K562 (cell line): Measurements from ENCODE around the gene SAPCD1. TPM values are rescaled to one million over a fixed set of nuclear protein-coding genes. Genes with fewer than 3 reads are reported as not detected.

Experiments
- CAMTA2 ChIP-seq: fragments of 250-450 bp; sonication (Bioruptor Pico); conservative IDR thresholded peaks from 2 replicates; pipeline ENCODE4 v1.5.1; 2022
- CHCHD3 ChIP-seq: fragments of 250-450 bp; sonication (Bioruptor Pico); IDR thresholded peaks from 2 replicates; pipeline ENCODE4 v2.1.2; 2022; ENCODE audit warnings: mild to moderate bottlenecking
- CHD2 ChIP-seq: IDR thresholded peaks from 2 replicates; pipeline ENCODE4 v1.6.1; 2011; ENCODE audit warnings: low read depth, low read length
- CREB1 ChIP-seq, 2 experiments: sonication (generic) in 1 of 2; formaldehyde crosslinking in 1 of 2; IDR thresholded peaks; 2 replicates each; pipeline versions ENCODE4 v1.6.1 to v1.8.0; 2012 to 2022; ENCODE audit warnings: inconsistent platforms in 1 of 2, mild to moderate bottlenecking in 1 of 2, missing genetic modification reagents in 1 of 2, moderate library complexity in 1 of 2
- GTF2F1 ChIP-seq: IDR thresholded peaks from 2 replicates; pipeline ENCODE4 v1.6.1; 2011; ENCODE audit warnings: low read depth, low read length, improper control_type of control experiment
- HCFC1 ChIP-seq: IDR thresholded peaks from 2 replicates; pipeline ENCODE4 v1.6.1; 2012; ENCODE audit warnings: low read depth, low read length, improper control_type of control experiment
- KLF13 ChIP-seq: fragments of 450-650 bp; IDR thresholded peaks from 2 replicates; pipeline ENCODE4 v1.6.1; 2016; ENCODE audit warnings: missing genetic modification characterization, low read depth, mild to moderate bottlenecking, missing compliant biosample characterization, moderate library complexity, borderline replicate concordance
- MTA3 ChIP-seq: fragments of 450-650 bp; formaldehyde crosslinking; IDR thresholded peaks from 2 replicates; pipeline ENCODE4 v1.6.1; 2017; ENCODE audit warnings: mild to moderate bottlenecking, borderline replicate concordance
- NR2C1 ChIP-seq, 2 experiments: fragments of 450-650 bp; IDR thresholded peaks; 2 replicates each; pipeline ENCODE4 v1.6.1; 2017; ENCODE audit warnings: mild to moderate bottlenecking in 2 of 2, antibody characterized with exemption in 1 of 2, inconsistent platforms in 1 of 2, missing compliant biosample characterization in 1 of 2, missing genetic modification characterization in 1 of 2
- RNF2 ChIP-seq: sonication (generic); IDR thresholded peaks from 2 replicates; pipeline ENCODE4 v1.6.1; 2016
- SREBF1 ChIP-seq: fragments of 150-350 bp; IDR thresholded peaks from 2 replicates; pipeline ENCODE4 v1.6.1; 2014; ENCODE audit warnings: antibody characterized with exemption, low read depth, low read length, borderline replicate concordance
- SUPT5H ChIP-seq: fragments of 450-650 bp; IDR thresholded peaks from 2 replicates; pipeline ENCODE4 v1.6.1; 2016
- TARDBP ChIP-seq: fragments of 450-650 bp; IDR thresholded peaks from 2 replicates; pipeline ENCODE4 v1.6.1; 2016
- ZNF764 ChIP-seq: fragments of 250-450 bp; sonication (Bioruptor Pico); IDR thresholded peaks from 2 replicates; pipeline ENCODE4 v1.4.0; 2020; ENCODE audit warnings: low read depth, mild to moderate bottlenecking, moderate library complexity
- polyA plus RNA-seq, 8 experiments: library from polyadenylated mRNA; depleted of rRNA in 4 of 8; stranded (reverse) in 5 of 8; unstranded in 3 of 8; fragments of >200 nt; fragmentation: Nextera tagmentation in 2 of 8; fragmentation: Illumina TruSeq in 1 of 8; extraction: Ambion mirVana in 2 of 8; extraction: Trizol in 1 of 8; gene quantifications; 2 replicates each; pipeline versions ENCODE4 v1.2.1 to v1.2.3, GENCODE V29; 2011 to 2014; ENCODE audit warnings: inconsistent platforms in 1 of 8, missing spikeins in 1 of 8
- total RNA-seq, 7 experiments: library from RNA; depleted of rRNA in 6 of 7; stranded (reverse); fragments of >200 nt in 6 of 7; fragmentation: Illumina TruSeq in 2 of 7; extraction: Trizol in 2 of 7; gene quantifications; 2 replicates each; pipeline versions ENCODE4 v1.2.1 to v1.2.3, GENCODE V29; 2011 to 2021; ENCODE audit warnings: low replicate concordance in 1 of 7
- TF ChIP-seq, protein P1 (sequence below): fragments of 250-450 bp; sonication (Bioruptor Pico); IDR thresholded peaks from 2 replicates; pipeline ENCODE4 v1.8.0; 2021; ENCODE audit warnings: mild to moderate bottlenecking, moderate library complexity
- TF ChIP-seq, protein P2 (sequence below): sonication (generic); formaldehyde crosslinking; IDR thresholded peaks from 2 replicates; pipeline ENCODE4 v1.5.0; 2020; ENCODE audit warnings: missing genetic modification reagents
- TF ChIP-seq, protein P3 (sequence below): sonication (generic); formaldehyde crosslinking; IDR thresholded peaks from 2 replicates; pipeline ENCODE4 v1.8.0; 2022; ENCODE audit warnings: mild to moderate bottlenecking, missing genetic modification reagents
- TF ChIP-seq, protein P4 (sequence below): IDR thresholded peaks from 2 replicates; pipeline ENCODE4 v1.6.1; 2011; ENCODE audit warnings: borderline replicate concordance, low read depth, mild to moderate bottlenecking, moderate library complexity, low read length; ENCODE audit not compliant: insufficient read depth, poor library complexity, severe bottlenecking

Gene SAPCD1
- total and polyA plus RNA-seq, 9 of the 15 experiments (the other 6 are each of a cell fraction or from before 2014, with no cell fraction given), result 2.6 to 30.2 (median 7.4) TPM

DNA sequence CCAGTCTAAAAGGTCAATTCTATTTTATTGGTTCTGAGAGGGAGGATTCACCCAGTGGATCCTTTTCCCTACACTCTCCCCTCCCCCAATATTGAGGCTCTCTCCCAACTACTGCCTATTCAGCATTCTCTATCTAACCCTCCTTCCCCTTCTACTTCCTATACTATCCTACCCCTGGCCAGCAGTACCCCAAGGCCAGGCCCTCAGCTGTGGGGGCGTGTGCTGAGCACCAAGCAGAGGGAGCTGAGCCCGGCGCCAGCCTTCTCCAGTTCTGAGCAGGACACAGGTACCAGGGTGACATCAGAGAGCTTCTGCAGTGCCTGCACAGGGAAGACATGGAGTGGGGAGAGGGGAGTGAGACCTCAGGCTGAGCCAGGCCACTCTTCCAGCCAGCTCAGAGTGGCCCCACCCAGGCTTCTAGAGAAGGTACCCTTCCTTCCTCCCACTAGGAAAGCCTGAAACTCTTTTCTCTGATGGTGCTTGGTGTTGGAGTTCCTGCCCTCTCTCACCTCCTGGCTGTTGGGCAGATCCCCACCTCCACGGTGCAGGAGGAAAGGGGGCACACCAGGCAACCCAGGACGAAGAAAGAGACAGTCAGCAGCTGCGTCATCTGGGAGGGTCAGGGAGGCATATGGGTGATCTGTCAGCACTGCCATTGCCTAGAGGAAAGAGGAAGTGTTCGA lies 35.3 kb upstream of the SAPCD1 start (continued):
- TF ChIP-seq, protein P1, sequence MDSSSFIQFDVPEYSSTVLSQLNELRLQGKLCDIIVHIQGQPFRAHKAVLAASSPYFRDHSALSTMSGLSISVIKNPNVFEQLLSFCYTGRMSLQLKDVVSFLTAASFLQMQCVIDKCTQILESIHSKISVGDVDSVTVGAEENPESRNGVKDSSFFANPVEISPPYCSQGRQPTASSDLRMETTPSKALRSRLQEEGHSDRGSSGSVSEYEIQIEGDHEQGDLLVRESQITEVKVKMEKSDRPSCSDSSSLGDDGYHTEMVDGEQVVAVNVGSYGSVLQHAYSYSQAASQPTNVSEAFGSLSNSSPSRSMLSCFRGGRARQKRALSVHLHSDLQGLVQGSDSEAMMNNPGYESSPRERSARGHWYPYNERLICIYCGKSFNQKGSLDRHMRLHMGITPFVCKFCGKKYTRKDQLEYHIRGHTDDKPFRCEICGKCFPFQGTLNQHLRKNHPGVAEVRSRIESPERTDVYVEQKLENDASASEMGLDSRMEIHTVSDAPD (CRISPR knock-in tag), result no peak
- TF ChIP-seq, protein P2, sequence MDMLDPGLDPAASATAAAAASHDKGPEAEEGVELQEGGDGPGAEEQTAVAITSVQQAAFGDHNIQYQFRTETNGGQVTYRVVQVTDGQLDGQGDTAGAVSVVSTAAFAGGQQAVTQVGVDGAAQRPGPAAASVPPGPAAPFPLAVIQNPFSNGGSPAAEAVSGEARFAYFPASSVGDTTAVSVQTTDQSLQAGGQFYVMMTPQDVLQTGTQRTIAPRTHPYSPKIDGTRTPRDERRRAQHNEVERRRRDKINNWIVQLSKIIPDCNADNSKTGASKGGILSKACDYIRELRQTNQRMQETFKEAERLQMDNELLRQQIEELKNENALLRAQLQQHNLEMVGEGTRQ (CRISPR knock-in tag), result no peak
- TF ChIP-seq GTF2F1 (no peak), CAMTA2 (CRISPR knock-in tag) (no peak), CREB1 (IDR thresholded peaks at IDR 0.05) (peak; percentile 50; the same call in 1 of the 2 replicates), CREB1 (CRISPR knock-in tag; IDR thresholded peaks at IDR 0.05) (no peak), MTA3 (no peak; the same call in 1 of the 2 replicates), HCFC1 (peak; percentile 23; the same call in 1 of the 2 replicates), CHD2 (no peak), CHCHD3 (CRISPR knock-in tag) (no peak), TARDBP (no peak), SUPT5H (no peak), KLF13 (tag) (no peak), NR2C1 (IDR thresholded peaks at IDR 0.05) (no peak), NR2C1 (tag; IDR thresholded peaks at IDR 0.05) (peak; percentile 9; the same call in 1 of the 2 replicates), ZNF764 (CRISPR knock-in tag) (0 out of 2 replicates have a peak, but pooled peaks have one; percentile 47), RNF2 (no peak), SREBF1 (no peak)
- TF ChIP-seq, protein P3, sequence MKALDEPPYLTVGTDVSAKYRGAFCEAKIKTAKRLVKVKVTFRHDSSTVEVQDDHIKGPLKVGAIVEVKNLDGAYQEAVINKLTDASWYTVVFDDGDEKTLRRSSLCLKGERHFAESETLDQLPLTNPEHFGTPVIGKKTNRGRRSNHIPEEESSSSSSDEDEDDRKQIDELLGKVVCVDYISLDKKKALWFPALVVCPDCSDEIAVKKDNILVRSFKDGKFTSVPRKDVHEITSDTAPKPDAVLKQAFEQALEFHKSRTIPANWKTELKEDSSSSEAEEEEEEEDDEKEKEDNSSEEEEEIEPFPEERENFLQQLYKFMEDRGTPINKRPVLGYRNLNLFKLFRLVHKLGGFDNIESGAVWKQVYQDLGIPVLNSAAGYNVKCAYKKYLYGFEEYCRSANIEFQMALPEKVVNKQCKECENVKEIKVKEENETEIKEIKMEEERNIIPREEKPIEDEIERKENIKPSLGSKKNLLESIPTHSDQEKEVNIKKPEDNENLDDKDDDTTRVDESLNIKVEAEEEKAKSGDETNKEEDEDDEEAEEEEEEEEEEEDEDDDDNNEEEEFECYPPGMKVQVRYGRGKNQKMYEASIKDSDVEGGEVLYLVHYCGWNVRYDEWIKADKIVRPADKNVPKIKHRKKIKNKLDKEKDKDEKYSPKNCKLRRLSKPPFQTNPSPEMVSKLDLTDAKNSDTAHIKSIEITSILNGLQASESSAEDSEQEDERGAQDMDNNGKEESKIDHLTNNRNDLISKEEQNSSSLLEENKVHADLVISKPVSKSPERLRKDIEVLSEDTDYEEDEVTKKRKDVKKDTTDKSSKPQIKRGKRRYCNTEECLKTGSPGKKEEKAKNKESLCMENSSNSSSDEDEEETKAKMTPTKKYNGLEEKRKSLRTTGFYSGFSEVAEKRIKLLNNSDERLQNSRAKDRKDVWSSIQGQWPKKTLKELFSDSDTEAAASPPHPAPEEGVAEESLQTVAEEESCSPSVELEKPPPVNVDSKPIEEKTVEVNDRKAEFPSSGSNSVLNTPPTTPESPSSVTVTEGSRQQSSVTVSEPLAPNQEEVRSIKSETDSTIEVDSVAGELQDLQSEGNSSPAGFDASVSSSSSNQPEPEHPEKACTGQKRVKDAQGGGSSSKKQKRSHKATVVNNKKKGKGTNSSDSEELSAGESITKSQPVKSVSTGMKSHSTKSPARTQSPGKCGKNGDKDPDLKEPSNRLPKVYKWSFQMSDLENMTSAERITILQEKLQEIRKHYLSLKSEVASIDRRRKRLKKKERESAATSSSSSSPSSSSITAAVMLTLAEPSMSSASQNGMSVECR, result no peak; the same call in 1 of the 2 replicates
- TF ChIP-seq, protein P4, sequence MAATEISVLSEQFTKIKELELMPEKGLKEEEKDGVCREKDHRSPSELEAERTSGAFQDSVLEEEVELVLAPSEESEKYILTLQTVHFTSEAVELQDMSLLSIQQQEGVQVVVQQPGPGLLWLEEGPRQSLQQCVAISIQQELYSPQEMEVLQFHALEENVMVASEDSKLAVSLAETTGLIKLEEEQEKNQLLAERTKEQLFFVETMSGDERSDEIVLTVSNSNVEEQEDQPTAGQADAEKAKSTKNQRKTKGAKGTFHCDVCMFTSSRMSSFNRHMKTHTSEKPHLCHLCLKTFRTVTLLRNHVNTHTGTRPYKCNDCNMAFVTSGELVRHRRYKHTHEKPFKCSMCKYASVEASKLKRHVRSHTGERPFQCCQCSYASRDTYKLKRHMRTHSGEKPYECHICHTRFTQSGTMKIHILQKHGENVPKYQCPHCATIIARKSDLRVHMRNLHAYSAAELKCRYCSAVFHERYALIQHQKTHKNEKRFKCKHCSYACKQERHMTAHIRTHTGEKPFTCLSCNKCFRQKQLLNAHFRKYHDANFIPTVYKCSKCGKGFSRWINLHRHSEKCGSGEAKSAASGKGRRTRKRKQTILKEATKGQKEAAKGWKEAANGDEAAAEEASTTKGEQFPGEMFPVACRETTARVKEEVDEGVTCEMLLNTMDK, result no peak
